NK-92 treated with Interleukin-12 subunit alpha and Interleukin-12 subunit beta, amount 100 ng/mL, for 24 hours (cell line): ENCODE measurements around the gene ZNF514.
"Not testable (repeated sequence)": the region's sequence is repeated elsewhere in the genome, so short reads cannot be mapped to it uniquely, and the experiment has no call there.

Source experiments
- DNase-seq: peaks from one replicate; lab custom pipeline; 2025; lab: John Stamatoyannopoulos, UW

The ZNF514 gene

GRCh38 chr2:95138702-95139101 is 20.9 kb downstream of the ZNF514 start:
- no peak for DNase-seq

DNA sequence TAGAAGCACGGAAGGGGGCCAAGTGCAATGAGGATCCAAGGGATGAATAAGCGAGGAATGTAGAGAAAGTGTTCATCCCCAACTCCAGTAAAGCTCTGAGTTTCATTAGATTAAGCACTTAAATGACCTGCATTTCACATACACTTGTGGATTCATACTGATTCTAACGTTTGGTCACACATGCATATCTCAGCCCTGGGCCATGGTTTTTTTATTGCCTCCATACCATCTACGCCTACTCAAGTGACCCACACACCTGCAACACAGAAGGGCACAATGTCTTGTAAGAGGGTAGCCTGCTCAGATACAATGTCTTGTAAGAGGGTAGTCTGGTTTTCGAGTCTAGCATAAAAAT is 37.5 kb downstream of the ZNF514 start:
- DNase-seq, result no peak

GRCh38 chr2:95121407-95122196 is 38.0 kb downstream of the ZNF514 start, which contains the start of gene MRPS5:
TSS of gene MRPS5 (minus strand) at chr2:95121808. CDS start at chr2:95121791, 17 bp downstream.
- peak; percentile 70 for DNase-seq

DNA sequence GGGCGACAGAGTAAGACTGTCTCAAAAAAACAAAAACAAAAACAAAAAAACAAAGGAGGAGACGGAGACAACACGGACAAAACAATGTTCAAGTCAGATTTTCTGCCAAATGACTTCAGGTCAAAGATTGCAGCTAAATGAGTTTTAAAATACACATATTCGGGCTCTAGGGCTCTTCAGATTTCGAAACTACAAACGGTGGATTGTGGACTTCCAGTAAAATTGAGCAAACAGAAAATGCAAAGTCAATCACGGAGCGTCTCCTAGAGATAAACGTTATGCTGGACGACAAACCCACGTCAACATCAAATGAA is 38.6 kb downstream of the ZNF514 start:
- DNase-seq, result no peak

DNA sequence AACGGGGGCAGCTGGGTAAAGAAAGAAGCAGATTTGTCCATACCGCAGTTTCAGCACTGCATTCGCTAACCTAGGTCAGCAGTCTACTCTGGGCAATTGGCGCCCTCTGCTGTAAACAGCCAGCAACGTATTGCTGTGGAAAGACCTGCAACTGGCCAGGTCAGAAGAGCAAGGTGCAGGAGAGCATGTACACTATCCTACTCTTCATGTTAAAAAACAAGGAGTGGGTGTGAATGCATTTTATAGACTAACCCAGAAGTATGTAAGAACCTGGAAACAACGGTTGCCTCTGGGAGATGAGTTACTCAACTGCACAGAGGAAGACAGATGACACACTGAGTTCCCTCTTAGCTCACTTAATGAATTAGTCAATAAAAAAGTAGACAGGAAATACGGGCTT is 44.2 kb downstream of the ZNF514 start:
- peak; percentile 22 for DNase-seq

DNA sequence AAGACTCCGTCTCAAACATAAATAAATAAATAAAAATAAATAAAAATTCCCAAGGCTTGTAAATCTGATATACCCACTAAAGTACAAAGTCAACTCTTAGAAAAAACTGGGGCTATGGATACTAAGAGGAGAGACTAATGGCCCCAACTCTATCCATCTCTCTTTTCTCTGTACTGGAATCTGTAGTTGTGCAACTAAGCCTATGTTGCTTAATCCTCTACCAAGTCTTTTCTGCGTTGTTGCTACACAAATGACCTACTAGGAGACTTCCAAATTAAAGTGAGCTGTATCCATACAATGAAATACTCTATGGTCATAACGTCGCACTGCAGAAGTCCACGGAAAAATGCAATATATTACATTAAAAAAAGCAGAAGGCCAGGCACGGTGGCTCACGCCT is 46.2 kb downstream of the ZNF514 start:
- DNase-seq, result no peak

DNA sequence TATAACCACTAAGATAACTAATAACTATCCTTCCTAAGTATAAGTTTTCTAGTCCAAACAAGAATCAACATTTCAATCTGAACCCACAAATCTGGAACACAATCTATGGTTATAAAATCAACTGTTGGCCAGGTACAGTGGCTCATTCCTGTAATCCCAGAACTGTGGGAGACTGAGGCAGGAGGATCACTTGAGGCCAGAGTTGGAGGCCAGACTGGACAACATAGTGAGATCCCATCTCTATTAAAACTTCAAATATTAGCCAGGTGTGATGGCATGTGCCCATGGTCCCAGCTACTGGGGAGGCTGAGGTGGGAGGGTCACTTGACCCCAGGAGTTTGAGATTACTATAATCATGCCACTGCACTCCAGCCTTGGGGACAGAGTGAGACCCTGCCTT is 49.3 kb downstream of the ZNF514 start:
- DNase-seq, result no peak

- no peak for DNase-seq
Measured at GRCh38 chr2:95109260-95109659, 50.4 kb downstream of the ZNF514 start.

GRCh38 chr2:95106081-95106480 is 53.6 kb downstream of the ZNF514 start:
- DNase-seq, result no peak

GRCh38 chr2:95104606-95105005 is 55.0 kb downstream of the ZNF514 start:
- no peak for DNase-seq

DNA sequence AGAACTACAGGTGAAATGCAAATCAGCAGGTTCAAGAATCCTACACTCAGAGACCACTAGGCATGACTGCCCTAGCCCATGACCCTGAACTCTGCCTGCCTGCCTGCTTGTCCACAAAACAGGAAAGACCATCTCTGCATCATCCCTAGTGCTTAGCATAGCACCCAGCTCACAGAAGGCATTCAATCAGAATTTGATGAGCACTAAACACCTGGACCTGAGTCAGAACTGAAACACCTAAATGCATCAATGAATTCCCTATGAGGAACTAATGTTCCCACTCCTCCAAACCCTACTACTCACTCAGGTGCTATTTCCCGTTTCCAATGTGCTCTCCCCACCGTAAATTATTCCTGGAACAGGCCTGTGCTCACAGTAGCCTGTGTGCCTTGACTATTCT is 59.7 kb downstream of the ZNF514 start:
- DNase-seq, result no peak

DNA sequence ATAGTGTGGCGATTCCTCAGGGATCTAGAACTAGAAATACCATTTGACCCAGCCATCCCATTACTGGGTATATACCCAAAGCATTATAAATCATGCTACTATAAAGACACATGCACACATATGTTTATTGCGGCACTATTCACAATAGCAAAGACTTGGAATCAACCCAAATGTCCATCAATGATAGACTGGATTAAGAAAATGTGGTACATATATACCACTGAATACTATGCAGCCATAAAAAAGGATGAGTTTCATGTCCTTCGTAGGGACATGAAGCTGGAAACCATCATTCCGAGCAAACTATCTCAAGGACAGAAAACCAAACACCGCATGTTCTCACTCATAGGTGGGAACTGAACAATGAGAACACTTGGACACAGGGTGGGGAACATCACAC is 61.4 kb downstream of the ZNF514 start:
- DNase-seq, result not testable (repeated sequence)
